ENCODE data around the gene PCCA. TPM values are rescaled to one million over a fixed set of nuclear protein-coding genes. Genes with fewer than 3 reads are reported as not detected.

Gene PCCA
- total and polyA plus RNA-seq, 2 of the 13 experiments (the other 11 are each of a cell fraction or from before 2014, with no cell fraction given), result 15.0 to 32.2 TPM

DNA sequence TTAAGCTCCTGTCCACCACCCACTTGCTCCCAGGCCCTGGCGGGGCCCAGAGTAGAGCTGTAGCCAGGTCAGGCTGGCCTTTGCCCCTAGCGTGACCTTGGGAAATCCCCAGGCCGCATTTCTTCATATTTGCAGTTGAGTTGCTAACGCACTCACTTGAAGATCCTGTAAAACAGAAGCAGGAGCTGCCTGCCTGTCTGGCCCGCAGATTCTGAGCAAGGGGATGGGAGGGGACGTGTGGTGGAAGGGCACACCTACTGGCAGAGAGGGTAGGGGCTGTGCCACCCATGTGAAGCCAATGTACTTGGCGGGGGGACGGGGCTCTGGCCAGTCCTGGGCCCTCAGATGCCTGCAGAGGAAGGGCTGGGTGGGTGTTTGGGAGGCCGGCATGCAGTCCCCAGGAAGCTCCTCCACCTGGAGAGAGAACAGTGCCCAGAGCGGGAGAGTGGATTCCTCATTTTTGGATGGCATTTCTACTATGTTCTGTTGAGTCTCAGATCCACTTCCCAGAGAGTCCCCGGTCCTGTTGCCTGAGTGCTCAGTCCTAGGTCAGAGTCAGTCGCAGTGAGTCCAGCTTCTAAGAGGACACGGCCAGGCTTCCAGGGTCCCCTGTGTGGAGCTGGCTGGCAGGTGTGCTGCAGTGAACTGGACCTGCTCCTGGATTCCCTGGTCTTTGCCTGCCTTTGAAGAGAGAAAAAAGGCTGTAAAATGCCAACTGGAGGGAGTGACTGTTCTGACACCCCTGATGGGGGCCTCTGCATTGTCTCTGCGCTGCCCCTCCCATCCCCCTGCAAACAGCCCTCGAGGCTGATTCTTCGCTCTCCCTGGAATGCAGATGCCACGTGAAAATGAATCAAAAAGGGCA, 436.8 kb downstream of the PCCA start (continued):
- no peak for TF ChIP-seq POLR2G (IDR thresholded peaks at IDR 0.05; ENCODE audit: low read depth, low read length)
- TF ChIP-seq ZNF652 (CRISPR knock-in tag; IDR thresholded peaks at IDR 0.05; ENCODE audit: borderline replicate concordance, low read depth), result no peak
- TF ChIP-seq U2AF1 (optimal IDR thresholded peaks at IDR 0.05; ENCODE audit: low read depth, low read length), result no peak
- no peak for TF ChIP-seq ZNF570 (CRISPR knock-in tag; IDR thresholded peaks at IDR 0.05; ENCODE audit: borderline replicate concordance)
- no peak for TF ChIP-seq ZNF749 (CRISPR knock-in tag; IDR thresholded peaks at IDR 0.05; ENCODE audit: borderline replicate concordance)
- peak in 1 of 2 experiments; percentile 48; a peak in 2 of 4 replicates for TF ChIP-seq EP300 (IDR thresholded peaks at IDR 0.05; ENCODE audit: low read depth in 2 of 2, low read length in 2 of 2)
- no peak for TF ChIP-seq EP300 (CRISPR knock-in tag; IDR thresholded peaks at IDR 0.05; ENCODE audit: borderline replicate concordance)
- no peak for TF ChIP-seq ZNF30 (CRISPR knock-in tag; IDR thresholded peaks at IDR 0.05)
- no peak for TF ChIP-seq ZFP82 (CRISPR knock-in tag; IDR thresholded peaks at IDR 0.05; ENCODE audit: borderline replicate concordance)
- TF ChIP-seq ISL2 (CRISPR knock-in tag; IDR thresholded peaks at IDR 0.05), result 0 out of 2 replicates have a peak, but pooled peaks have one; percentile 56
- TF ChIP-seq SOX6 (IDR thresholded peaks at IDR 0.05), result no peak
- TF ChIP-seq SOX6 (CRISPR knock-in tag; IDR thresholded peaks at IDR 0.05), result peak; percentile 69
- no peak for TF ChIP-seq ZBTB1 (CRISPR knock-in tag; IDR thresholded peaks at IDR 0.05; ENCODE audit: borderline replicate concordance)
- peak; percentile 94 for TF ChIP-seq ESRRA (CRISPR knock-in tag; IDR thresholded peaks at IDR 0.05; ENCODE audit: low read depth)
- peak; percentile 41; the same call in 1 of the 2 replicates for TF ChIP-seq KDM5B (CRISPR knock-in tag; IDR thresholded peaks at IDR 0.05; ENCODE audit: borderline replicate concordance)
- TF ChIP-seq RAD21 (CRISPR knock-in tag; IDR thresholded peaks at IDR 0.05), result no peak
- TF ChIP-seq ZNF7 (CRISPR knock-in tag; IDR thresholded peaks at IDR 0.05), result no peak
- TF ChIP-seq, protein P1, sequence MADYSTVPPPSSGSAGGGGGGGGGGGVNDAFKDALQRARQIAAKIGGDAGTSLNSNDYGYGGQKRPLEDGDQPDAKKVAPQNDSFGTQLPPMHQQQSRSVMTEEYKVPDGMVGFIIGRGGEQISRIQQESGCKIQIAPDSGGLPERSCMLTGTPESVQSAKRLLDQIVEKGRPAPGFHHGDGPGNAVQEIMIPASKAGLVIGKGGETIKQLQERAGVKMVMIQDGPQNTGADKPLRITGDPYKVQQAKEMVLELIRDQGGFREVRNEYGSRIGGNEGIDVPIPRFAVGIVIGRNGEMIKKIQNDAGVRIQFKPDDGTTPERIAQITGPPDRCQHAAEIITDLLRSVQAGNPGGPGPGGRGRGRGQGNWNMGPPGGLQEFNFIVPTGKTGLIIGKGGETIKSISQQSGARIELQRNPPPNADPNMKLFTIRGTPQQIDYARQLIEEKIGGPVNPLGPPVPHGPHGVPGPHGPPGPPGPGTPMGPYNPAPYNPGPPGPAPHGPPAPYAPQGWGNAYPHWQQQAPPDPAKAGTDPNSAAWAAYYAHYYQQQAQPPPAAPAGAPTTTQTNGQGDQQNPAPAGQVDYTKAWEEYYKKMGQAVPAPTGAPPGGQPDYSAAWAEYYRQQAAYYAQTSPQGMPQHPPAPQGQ (CRISPR knock-in tag; IDR thresholded peaks at IDR 0.05; ENCODE audit: borderline replicate concordance), result no peak
- TF ChIP-seq MED1 (CRISPR knock-in tag; IDR thresholded peaks at IDR 0.05), result peak; percentile 53
- TF ChIP-seq ZBTB20 (CRISPR knock-in tag; IDR thresholded peaks at IDR 0.05; ENCODE audit: borderline replicate concordance, low read depth), result peak; percentile 63; the same call in 1 of the 2 replicates
- no peak for TF ChIP-seq ZNF383 (CRISPR knock-in tag; IDR thresholded peaks at IDR 0.05; ENCODE audit: borderline replicate concordance)
- TF ChIP-seq ZBTB7A (CRISPR knock-in tag; IDR thresholded peaks at IDR 0.05), result no peak
- no peak for TF ChIP-seq NFE2L2 (IDR thresholded peaks at IDR 0.05; ENCODE audit: low read length)
- TF ChIP-seq, protein P2, sequence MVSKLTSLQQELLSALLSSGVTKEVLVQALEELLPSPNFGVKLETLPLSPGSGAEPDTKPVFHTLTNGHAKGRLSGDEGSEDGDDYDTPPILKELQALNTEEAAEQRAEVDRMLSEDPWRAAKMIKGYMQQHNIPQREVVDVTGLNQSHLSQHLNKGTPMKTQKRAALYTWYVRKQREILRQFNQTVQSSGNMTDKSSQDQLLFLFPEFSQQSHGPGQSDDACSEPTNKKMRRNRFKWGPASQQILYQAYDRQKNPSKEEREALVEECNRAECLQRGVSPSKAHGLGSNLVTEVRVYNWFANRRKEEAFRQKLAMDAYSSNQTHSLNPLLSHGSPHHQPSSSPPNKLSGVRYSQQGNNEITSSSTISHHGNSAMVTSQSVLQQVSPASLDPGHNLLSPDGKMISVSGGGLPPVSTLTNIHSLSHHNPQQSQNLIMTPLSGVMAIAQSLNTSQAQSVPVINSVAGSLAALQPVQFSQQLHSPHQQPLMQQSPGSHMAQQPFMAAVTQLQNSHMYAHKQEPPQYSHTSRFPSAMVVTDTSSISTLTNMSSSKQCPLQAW (CRISPR knock-in tag; IDR thresholded peaks at IDR 0.05), result peak; percentile 70; the same call in 1 of the 2 replicates
- TF ChIP-seq, protein P3, sequence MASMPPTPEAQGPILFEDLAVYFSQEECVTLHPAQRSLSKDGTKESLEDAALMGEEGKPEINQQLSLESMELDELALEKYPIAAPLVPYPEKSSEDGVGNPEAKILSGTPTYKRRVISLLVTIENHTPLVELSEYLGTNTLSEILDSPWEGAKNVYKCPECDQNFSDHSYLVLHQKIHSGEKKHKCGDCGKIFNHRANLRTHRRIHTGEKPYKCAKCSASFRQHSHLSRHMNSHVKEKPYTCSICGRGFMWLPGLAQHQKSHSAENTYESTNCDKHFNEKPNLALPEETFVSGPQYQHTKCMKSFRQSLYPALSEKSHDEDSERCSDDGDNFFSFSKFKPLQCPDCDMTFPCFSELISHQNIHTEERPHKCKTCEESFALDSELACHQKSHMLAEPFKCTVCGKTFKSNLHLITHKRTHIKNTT (CRISPR knock-in tag; IDR thresholded peaks at IDR 0.05), result no peak
- no peak for TF ChIP-seq NFE2 (CRISPR knock-in tag; IDR thresholded peaks at IDR 0.05)
